ENCODE data around the gene BTBD9.

Gene BTBD9

GRCh38 chr6:38185244-38185643 lies 454.5 kb downstream of the BTBD9 start:
- Histone ChIP-seq H3K36me3 (ENCODE audit: insufficient read depth, low read length) (no peaks in the 10 kb centered on the region), H3K79me2 (ENCODE audit: insufficient read depth, low read length) (no peaks in the 10 kb centered on the region), H3K27me3 (ENCODE audit: insufficient read depth, low read length, poor library complexity) (no peaks in the 10 kb centered on the region), H2AFZ (ENCODE audit: low read depth, low read length) (no peak overlapping the region), H3K4me2 (ENCODE audit: insufficient read depth, low read length) (no peak overlapping the region), H3K9ac (ENCODE audit: low read depth, low read length) (no peak overlapping the region), H4K20me1 (ENCODE audit: insufficient read depth, low read length) (no peaks in the 10 kb centered on the region), H3K4me1 (ENCODE audit: insufficient read depth, low read length) (no peaks in the 10 kb centered on the region), H3K27ac (ENCODE audit: low read length) (no peak overlapping the region), H3K9me3 (ENCODE audit: insufficient read depth, low read length, severe bottlenecking) (no peaks in the 10 kb centered on the region), H3K4me3 (ENCODE audit: low read depth in 1 of 2, low read length in 2 of 2) (no peak overlapping the region)
- TF ChIP-seq, protein P1, sequence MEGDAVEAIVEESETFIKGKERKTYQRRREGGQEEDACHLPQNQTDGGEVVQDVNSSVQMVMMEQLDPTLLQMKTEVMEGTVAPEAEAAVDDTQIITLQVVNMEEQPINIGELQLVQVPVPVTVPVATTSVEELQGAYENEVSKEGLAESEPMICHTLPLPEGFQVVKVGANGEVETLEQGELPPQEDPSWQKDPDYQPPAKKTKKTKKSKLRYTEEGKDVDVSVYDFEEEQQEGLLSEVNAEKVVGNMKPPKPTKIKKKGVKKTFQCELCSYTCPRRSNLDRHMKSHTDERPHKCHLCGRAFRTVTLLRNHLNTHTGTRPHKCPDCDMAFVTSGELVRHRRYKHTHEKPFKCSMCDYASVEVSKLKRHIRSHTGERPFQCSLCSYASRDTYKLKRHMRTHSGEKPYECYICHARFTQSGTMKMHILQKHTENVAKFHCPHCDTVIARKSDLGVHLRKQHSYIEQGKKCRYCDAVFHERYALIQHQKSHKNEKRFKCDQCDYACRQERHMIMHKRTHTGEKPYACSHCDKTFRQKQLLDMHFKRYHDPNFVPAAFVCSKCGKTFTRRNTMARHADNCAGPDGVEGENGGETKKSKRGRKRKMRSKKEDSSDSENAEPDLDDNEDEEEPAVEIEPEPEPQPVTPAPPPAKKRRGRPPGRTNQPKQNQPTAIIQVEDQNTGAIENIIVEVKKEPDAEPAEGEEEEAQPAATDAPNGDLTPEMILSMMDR (IDR thresholded peaks at IDR 0.05; ENCODE audit: borderline replicate concordance, extremely low read depth, low read length, poor library complexity, severe bottlenecking): no peak
- TF ChIP-seq EZH2 (IDR thresholded peaks at IDR 0.05; ENCODE audit: borderline replicate concordance, low read depth, low read length, severe bottlenecking): no peak
- DNase-seq (no peak), ATAC-seq (ENCODE audit: insufficient read depth, low read depth) (no peak)

- H4K20me1 ChIP-seq (ENCODE audit: insufficient read depth, low read length): no peaks in the 10 kb centered on the region
- H3K9ac ChIP-seq (ENCODE audit: low read depth, low read length): no peak overlapping the region
- H3K9me3 ChIP-seq (ENCODE audit: insufficient read depth, low read length, severe bottlenecking): no peaks in the 10 kb centered on the region
- H3K4me2 ChIP-seq (ENCODE audit: insufficient read depth, low read length): no peak overlapping the region
- no peak overlapping the region for H3K27ac ChIP-seq (ENCODE audit: low read length)
- no peaks in the 10 kb centered on the region for H3K36me3 ChIP-seq (ENCODE audit: insufficient read depth, low read length)
- H3K79me2 ChIP-seq (ENCODE audit: insufficient read depth, low read length): no peaks in the 10 kb centered on the region
- TF ChIP-seq EZH2 (IDR thresholded peaks at IDR 0.05; ENCODE audit: borderline replicate concordance, low read depth, low read length, severe bottlenecking): no peak
- TF ChIP-seq, protein P1 (IDR thresholded peaks at IDR 0.05; ENCODE audit: borderline replicate concordance, extremely low read depth, low read length, poor library complexity, severe bottlenecking): no peak
- no peak for DNase-seq
- H3K4me1 ChIP-seq (ENCODE audit: insufficient read depth, low read length): no peaks in the 10 kb centered on the region
- no peak overlapping the region for H3K4me3 ChIP-seq (ENCODE audit: low read depth in 1 of 2, low read length in 2 of 2)
- H2AFZ ChIP-seq (ENCODE audit: low read depth, low read length): no peak overlapping the region
- no peaks in the 10 kb centered on the region for H3K27me3 ChIP-seq (ENCODE audit: insufficient read depth, low read length, poor library complexity)
- no peak for ATAC-seq (ENCODE audit: insufficient read depth, low read depth)
These were observed 455.1 kb downstream of the BTBD9 start for GRCh38 chr6:38184585-38185080.

DNA sequence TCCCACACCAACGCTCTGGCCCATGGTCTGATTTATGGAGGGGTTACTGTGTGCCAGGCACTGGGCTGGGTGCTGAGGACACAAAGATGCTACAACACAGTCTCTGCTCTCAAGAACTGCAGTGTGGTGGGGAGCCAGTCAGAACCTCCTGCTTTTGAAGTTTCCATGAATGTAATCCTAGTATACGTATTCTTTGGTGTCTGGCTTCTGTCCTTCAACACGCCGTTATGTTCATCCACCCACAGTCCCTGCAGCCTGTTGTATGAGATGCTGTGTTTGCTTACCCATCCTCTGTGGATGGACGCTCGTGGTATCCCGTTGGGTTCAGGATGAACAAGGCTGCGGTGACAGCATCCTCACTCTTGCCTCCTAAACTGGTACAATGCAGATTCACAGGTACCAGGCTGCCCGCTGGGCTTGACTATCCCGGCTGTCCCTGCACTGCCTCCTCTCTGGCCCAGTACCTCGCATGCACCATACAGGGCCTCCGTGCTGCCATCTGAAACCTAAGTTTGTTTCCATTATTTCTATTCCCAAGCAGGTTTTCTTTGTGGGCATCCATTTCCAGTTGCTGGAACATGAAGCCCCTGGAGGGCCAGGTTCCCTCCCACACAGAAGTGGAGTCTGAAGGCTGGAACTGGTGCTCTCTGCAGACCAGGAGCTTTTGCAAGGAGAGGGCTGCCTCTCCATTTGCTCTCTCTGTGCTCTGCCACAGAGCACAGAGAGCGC lies 455.7 kb downstream of the BTBD9 start:
- Histone ChIP-seq H3K27ac (ENCODE audit: low read length) (no peak overlapping the region), H3K36me3 (ENCODE audit: insufficient read depth, low read length) (no peaks in the 10 kb centered on the region), H3K4me3 (ENCODE audit: low read depth in 1 of 2, low read length in 2 of 2) (no peak overlapping the region), H3K79me2 (ENCODE audit: insufficient read depth, low read length) (no peaks in the 10 kb centered on the region), H2AFZ (ENCODE audit: low read depth, low read length) (no peak overlapping the region), H3K4me2 (ENCODE audit: insufficient read depth, low read length) (no peak overlapping the region), H3K9me3 (ENCODE audit: insufficient read depth, low read length, severe bottlenecking) (no peaks in the 10 kb centered on the region), H3K9ac (ENCODE audit: low read depth, low read length) (no peak overlapping the region), H3K27me3 (ENCODE audit: insufficient read depth, low read length, poor library complexity) (no peaks in the 10 kb centered on the region), H3K4me1 (ENCODE audit: insufficient read depth, low read length) (no peaks in the 10 kb centered on the region), H4K20me1 (ENCODE audit: insufficient read depth, low read length) (no peaks in the 10 kb centered on the region)
- DNase-seq: no peak
- TF ChIP-seq EZH2 (IDR thresholded peaks at IDR 0.05; ENCODE audit: borderline replicate concordance, low read depth, low read length, severe bottlenecking): no peak
- TF ChIP-seq, protein P1 (IDR thresholded peaks at IDR 0.05; ENCODE audit: borderline replicate concordance, extremely low read depth, low read length, poor library complexity, severe bottlenecking): no peak
- no peak for ATAC-seq (ENCODE audit: insufficient read depth, low read depth)

Data from DND-41 (cell line).